ENCODE results near the gene EDDM3A. TPM values are rescaled to one million over a fixed set of nuclear protein-coding genes. Genes with fewer than 3 reads are reported as not detected.
"Not testable (repeated sequence)": the region's sequence is repeated elsewhere in the genome, so short reads cannot be mapped to it uniquely, and the experiment has no call there.

EDDM3A gene
- total RNA-seq, 1 donor, result not detected

DNA sequence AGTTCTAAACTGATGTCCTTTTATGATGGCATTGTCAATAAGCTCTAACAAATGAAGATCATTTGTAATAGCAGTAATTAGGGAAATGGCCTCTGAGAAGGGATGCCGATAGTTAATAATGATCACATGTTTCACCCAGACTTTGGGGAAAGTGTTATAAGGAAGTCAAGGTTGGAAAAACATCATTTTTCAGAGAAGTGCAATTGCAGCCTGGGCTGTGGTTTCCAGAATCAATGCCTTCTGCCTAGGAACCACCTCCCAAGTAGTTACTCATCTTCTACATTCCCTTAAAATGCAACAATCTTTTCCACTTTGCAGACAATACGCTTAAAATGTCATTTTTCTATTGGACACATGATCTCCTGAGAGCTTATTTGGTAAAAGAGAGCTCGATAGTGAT, 879 bp downstream of the EDDM3A start:
- H3K4me3 ChIP-seq (ENCODE audit: low read depth, low read length), result no peak overlapping the region
- TF ChIP-seq, protein P1, sequence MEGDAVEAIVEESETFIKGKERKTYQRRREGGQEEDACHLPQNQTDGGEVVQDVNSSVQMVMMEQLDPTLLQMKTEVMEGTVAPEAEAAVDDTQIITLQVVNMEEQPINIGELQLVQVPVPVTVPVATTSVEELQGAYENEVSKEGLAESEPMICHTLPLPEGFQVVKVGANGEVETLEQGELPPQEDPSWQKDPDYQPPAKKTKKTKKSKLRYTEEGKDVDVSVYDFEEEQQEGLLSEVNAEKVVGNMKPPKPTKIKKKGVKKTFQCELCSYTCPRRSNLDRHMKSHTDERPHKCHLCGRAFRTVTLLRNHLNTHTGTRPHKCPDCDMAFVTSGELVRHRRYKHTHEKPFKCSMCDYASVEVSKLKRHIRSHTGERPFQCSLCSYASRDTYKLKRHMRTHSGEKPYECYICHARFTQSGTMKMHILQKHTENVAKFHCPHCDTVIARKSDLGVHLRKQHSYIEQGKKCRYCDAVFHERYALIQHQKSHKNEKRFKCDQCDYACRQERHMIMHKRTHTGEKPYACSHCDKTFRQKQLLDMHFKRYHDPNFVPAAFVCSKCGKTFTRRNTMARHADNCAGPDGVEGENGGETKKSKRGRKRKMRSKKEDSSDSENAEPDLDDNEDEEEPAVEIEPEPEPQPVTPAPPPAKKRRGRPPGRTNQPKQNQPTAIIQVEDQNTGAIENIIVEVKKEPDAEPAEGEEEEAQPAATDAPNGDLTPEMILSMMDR (IDR thresholded peaks at IDR 0.05; ENCODE audit: insufficient read depth, low read depth, low read length), result no peak
- DNase-seq (ENCODE audit: low read depth), result no peak

DNA sequence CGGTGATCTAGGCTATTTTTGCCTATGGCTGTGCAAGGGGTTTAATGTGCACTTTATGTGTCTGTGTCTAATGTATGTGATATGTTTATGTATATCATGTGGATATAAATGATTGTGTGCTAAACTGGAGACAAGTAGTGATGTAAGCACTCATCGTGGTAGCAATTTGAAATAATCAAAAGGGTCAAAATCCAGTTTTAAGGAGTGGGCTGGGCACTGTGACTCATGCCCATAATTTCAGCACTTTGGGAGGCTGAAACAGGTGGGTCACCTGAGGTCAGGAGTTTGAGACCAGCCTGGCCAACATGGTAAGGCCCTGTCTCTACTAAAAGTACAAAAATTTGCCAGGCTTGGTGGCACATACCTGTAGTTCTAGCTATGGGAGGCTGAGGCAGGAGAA, 2.8 kb downstream of the EDDM3A start:
- no peak for DNase-seq (ENCODE audit: low read depth)
- TF ChIP-seq, protein P1 (IDR thresholded peaks at IDR 0.05; ENCODE audit: insufficient read depth, low read depth, low read length), result no peak
- no peak overlapping the region for H3K4me3 ChIP-seq (ENCODE audit: low read depth, low read length)

DNA sequence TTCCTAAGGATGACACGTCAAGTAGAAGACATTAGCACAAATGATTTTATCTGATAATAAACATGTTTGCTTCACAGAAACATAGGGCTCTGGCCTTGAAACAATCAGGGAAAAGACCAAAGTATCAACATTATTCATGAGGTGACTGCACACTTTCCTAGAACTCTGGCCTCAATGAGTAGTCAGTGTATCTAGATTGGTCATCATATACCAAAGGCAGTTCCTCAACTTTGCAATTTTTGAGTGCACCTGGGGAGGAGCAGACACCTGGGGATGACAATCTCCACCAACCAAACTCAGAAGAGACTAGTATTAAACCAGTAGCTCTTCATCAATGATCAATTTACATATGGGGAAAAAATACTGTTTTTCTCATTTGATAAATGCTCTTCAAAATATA, 4.5 kb downstream of the EDDM3A start:
- TF ChIP-seq, protein P1 (IDR thresholded peaks at IDR 0.05; ENCODE audit: insufficient read depth, low read depth, low read length), result no peak
- no peak for DNase-seq (ENCODE audit: low read depth)
- H3K4me3 ChIP-seq (ENCODE audit: low read depth, low read length), result no peak overlapping the region

DNA sequence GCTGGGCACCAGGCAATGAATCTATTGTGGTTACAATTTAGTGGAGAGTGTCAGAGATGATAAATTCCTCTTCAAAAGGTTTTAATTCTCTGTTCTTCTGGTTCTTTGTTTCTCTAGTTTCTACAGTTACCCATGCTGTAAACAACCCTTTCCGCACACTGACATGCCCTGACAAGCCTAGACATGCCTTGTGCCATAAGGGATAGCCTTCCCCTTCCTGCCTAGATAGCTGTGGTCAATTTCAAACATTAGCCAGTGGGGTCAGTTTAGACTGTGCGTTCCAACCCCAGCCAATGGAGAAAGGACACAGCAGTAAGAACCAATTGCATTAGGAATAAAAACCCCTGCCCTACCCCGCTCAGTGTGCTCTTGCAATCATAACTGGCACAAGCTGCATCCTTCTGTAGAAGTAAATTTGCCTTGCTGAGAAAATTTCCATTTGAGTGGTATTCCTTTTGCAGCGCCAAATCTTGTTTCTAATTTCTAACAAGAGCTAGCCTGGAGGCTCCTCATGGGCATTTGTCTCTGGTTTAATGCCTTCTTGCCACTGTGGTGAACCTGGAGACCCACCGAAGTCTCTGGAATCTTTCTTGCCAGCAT, 6.4 kb downstream of the EDDM3A start:
- TF ChIP-seq, protein P1 (IDR thresholded peaks at IDR 0.05; ENCODE audit: insufficient read depth, low read depth, low read length), result no peak
- no peak for DNase-seq (ENCODE audit: low read depth)
- no peak overlapping the region for H3K4me3 ChIP-seq (ENCODE audit: low read depth, low read length)

DNA sequence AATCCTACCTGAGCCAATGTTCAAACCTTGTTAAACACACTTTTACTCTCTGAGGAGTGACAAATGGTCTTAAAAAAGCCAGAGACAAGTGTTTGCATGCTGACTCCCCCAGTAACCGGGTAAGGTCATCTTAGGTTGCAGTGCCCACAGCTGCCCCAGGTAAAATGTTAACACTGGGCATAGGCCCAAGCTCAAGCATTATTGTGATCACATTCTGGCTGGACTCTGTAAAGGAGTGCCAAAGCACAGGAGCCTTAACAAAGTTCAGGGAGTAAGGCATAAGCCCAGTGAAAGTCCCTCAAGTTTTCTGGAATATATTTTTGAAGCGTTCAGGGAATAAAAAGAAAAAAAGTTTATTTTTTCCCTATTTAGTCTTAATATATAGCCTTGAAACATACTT, 8.6 kb downstream of the EDDM3A start:
- no peak overlapping the region for H3K4me3 ChIP-seq (ENCODE audit: low read depth, low read length)
- DNase-seq (ENCODE audit: low read depth), result no peak
- TF ChIP-seq, protein P1 (IDR thresholded peaks at IDR 0.05; ENCODE audit: insufficient read depth, low read depth, low read length), result no peak

DNA sequence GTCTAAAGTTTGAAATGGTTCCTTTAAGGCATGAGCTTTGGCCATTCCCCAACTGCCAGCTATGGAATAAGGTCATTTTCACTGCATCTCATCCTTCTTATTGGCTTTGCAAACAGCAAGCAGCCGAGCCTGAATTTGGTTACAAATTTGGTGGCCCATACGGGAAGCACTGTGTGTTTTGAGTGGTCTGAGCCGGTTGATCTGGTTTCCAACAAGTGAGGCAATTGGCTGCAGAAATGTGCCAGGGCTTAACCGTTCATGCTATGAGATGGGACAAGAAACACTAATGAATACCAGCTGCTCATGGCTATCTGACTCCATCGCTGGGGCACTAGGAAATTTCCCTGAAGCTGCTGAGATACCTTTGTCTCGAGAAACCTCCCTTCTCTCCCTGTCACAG, 9.3 kb downstream of the EDDM3A start:
- no peak for DNase-seq (ENCODE audit: low read depth)
- TF ChIP-seq, protein P1 (IDR thresholded peaks at IDR 0.05; ENCODE audit: insufficient read depth, low read depth, low read length), result no peak
- H3K4me3 ChIP-seq (ENCODE audit: low read depth, low read length), result no peak overlapping the region

DNA sequence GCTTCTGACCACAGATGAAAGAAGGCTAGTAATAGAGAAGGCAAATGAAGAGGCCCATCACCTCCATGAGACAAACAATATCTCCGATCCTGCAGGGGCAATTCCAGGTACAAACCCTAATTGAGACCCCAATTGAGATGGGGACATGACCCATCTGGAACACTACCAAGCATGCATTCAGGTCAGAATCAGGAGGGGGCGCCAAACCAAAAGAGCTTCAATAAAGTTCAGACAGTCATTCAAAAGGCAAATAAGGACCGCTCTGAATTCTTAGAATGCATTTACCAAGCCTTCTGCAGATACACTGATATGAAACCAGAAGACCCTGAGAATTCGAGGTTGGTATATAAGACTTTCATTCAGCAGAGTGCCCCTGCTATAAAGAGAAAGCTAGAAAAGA, 12.3 kb downstream of the EDDM3A start:
- no peak overlapping the region for H3K4me3 ChIP-seq (ENCODE audit: low read depth, low read length)
- TF ChIP-seq, protein P1 (IDR thresholded peaks at IDR 0.05; ENCODE audit: insufficient read depth, low read depth, low read length), result no peak
- DNase-seq (ENCODE audit: low read depth), result no peak

DNA sequence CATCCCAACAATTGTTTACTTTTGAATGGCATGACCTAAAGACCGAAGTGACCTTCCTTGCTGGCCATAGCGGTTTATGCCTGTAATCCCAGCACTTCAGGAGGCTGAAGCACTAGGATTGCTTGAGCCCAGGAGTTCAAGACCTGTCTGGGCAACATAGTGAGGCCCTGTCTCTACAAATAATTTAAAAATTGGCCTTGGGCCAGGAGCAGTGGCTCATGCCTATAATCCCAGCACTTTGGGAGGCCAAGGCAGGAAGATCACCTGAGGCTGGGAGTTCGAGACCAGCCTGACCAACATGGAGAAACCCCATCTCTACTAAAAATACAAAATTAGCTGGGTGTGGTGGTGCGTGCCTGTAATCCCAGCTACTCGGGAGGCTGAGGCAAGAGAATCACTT, 13.8 kb downstream of the EDDM3A start:
- DNase-seq (ENCODE audit: low read depth); H3K4me3 ChIP-seq (ENCODE audit: low read depth, low read length): not testable (repeated sequence)
